Kidney (tissue), 14 donors: Measurements from ENCODE around the gene SVBP. TPM values are rescaled to one million over a fixed set of nuclear protein-coding genes. Genes with fewer than 3 reads are reported as not detected.

Experiments
- DNase-seq, 5 donors: peaks; one replicate each; pipeline ENCODE4 v3.0.0-alpha.2; 2013 to 2020
- FAIRE-seq: peaks from 2 replicates; lab custom pipeline; 2012; peaks lifted over from hg19 to GRCh38; lab: Jason Lieb, UNC
- H3K27ac ChIP-seq, 2 donors: one replicate each; pipeline ENCODE4 v1.7.0; 2013; ENCODE audit warnings: low read depth in 2 of 2, low read length in 2 of 2, inconsistent platforms in 1 of 2
- H3K27me3 ChIP-seq: one replicate; pipeline ENCODE4 v1.7.1; 2013; ENCODE audit warnings: low read length, inconsistent platforms; ENCODE audit not compliant: control insufficient read depth, insufficient read depth
- H3K36me3 ChIP-seq, 3 donors: one replicate each; pipeline versions ENCODE4 v1.7.0 to v1.7.1; 2013; ENCODE audit warnings: low read length in 3 of 3, control low read depth in 1 of 3, inconsistent platforms in 1 of 3; ENCODE audit not compliant: insufficient read depth in 3 of 3, control insufficient read depth in 2 of 3
- H3K4me1 ChIP-seq, 3 donors: one replicate each; pipeline versions ENCODE4 v1.7.0 to v1.7.1; 2013; ENCODE audit warnings: low read length in 3 of 3, inconsistent platforms in 1 of 3, low read depth in 1 of 3; ENCODE audit not compliant: control insufficient read depth in 2 of 3, insufficient read depth in 2 of 3
- H3K4me3 ChIP-seq, 3 donors: one replicate each; pipeline versions ENCODE4 v1.7.0 to v1.8.1; 2013; ENCODE audit warnings: low read length in 3 of 3, control low read depth in 1 of 3, inconsistent platforms in 1 of 3
- H3K9ac ChIP-seq, 3 donors: one replicate each; pipeline versions ENCODE4 v1.7.0 to v1.7.1; 2013; ENCODE audit warnings: low read length in 3 of 3, control low read depth in 1 of 3, inconsistent platforms in 1 of 3
- H3K9me3 ChIP-seq, 3 donors: one replicate each; pipeline versions ENCODE4 v1.7.0 to v1.7.1; 2013; ENCODE audit warnings: low read length in 3 of 3, control low read depth in 1 of 3, inconsistent platforms in 1 of 3; ENCODE audit not compliant: control insufficient read depth in 2 of 3, insufficient read depth in 1 of 3
- intact Hi-C: fragments of 100-400 bp; cut with DNase I; formaldehyde crosslinking; loops from one replicate; pipeline ENCODE4 v1.11.1; 2022
- polyA plus RNA-seq: library from polyadenylated mRNA; stranded (reverse); fragments of 350-450 nt; fragmentation: Illumina TruSeq; extraction: RNeasy Lipid Tissue Mini Kit (QIAGEN cat#74804); gene quantifications from one replicate; pipeline ENCODE4 v1.2.3, GENCODE V29; 2014; ENCODE audit warnings: low read depth, low replicate concordance; ENCODE audit not compliant: insufficient read depth
- total RNA-seq: library from RNA; stranded (reverse); fragmentation: NEBNext Ultra II Directional; extraction: Animal tissue kit (Norgen Biotek cat#: 25700); gene quantifications from one replicate; pipeline ENCODE4 v1.2.1, GENCODE V29; 2021
- TF ChIP-seq, protein P1 (sequence below): IDR thresholded peaks from 3 replicates; pipeline ENCODE4 v1.5.1; 2012; ENCODE audit warnings: mild to moderate bottlenecking, moderate library complexity, borderline replicate concordance; ENCODE audit not compliant: insufficient read depth; ENCODE audit errors: extremely low read depth
- donor health status: control.
- donor health status: control.
- donor health status: control.
- donor health status: control.
- donor health status: control.
- donor health status: DM: yes; HTN: yes; CAD: no.
- donor health status: Normal renal cell carcinoma (clear cell type).

SVBP gene
- total and polyA plus RNA-seq, 2 donors from 2014 or later, result 15.5 to 36.8 TPM

DNA sequence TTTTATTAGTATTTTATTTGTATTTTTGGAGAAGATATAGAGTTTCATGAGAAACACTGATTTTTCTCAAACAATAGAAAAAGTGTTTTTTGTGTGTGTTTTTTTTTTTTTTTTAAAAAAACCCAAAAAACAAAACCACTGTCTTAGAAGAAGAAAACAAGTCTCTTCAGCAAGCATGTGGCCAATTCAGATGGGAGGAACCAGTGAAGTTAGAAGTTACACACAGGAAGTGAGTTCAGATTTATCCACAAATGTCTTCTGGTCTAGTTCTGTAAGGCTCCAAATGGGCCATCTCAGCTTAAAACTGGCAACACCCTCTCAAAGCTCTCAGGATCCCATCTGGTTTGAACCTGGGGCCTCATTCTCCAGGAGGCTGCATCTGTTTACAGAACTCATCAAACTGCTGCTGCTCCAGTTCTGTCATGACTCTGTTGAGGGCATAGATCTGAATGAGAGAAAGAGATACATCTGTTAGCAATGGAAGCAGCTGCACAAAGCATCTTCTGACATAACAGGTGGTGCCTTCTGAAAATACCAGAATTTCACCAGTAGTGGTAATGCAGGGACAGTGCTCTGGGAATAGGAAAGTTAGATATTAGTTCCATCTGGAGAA lies 10.0 kb downstream of the SVBP start:
- Histone ChIP-seq H3K4me3 (no peak overlapping the region), H3K4me1 (no peaks in the 10 kb centered on the region), H3K9me3 (no peaks in the 10 kb centered on the region), H3K27ac (no peak overlapping the region), H3K27me3 (no peaks in the 10 kb centered on the region), H3K36me3 (peaks cover 0 to 2% (median 0%) of the 10 kb centered on the region in 3 donors), H3K9ac (no peak overlapping the region)
- TF ChIP-seq, protein P1, sequence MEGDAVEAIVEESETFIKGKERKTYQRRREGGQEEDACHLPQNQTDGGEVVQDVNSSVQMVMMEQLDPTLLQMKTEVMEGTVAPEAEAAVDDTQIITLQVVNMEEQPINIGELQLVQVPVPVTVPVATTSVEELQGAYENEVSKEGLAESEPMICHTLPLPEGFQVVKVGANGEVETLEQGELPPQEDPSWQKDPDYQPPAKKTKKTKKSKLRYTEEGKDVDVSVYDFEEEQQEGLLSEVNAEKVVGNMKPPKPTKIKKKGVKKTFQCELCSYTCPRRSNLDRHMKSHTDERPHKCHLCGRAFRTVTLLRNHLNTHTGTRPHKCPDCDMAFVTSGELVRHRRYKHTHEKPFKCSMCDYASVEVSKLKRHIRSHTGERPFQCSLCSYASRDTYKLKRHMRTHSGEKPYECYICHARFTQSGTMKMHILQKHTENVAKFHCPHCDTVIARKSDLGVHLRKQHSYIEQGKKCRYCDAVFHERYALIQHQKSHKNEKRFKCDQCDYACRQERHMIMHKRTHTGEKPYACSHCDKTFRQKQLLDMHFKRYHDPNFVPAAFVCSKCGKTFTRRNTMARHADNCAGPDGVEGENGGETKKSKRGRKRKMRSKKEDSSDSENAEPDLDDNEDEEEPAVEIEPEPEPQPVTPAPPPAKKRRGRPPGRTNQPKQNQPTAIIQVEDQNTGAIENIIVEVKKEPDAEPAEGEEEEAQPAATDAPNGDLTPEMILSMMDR, result no peak
- DNase-seq (no peak), FAIRE-seq (no peak)
- intact Hi-C loops, result no loop called here

DNA sequence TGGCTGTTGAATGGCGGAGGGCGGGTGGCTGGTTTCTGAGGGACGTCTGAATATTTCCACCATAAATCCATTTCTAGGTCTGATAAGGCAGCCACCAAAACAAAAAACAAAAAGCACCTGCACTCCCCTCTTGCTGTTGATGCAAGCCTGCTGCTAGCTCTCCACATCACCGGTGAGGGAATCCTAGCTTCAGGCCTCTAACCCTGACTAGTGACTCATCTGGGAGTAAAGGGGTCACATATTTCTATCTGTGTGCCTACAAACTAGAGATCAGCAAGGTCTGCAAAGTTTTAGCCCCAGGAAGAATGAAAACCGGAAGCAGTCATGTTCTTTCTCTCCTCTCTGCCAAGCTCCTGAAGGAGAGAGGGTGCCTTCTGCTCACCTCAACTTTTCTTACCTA lies 10.6 kb downstream of the SVBP start:
- Histone ChIP-seq H3K4me3 (no peak overlapping the region), H3K4me1 (no peaks in the 10 kb centered on the region), H3K27me3 (no peaks in the 10 kb centered on the region), H3K9ac (no peak overlapping the region), H3K36me3 (peaks cover 0 to 2% (median 0%) of the 10 kb centered on the region in 3 donors), H3K9me3 (no peaks in the 10 kb centered on the region), H3K27ac (no peak overlapping the region)
- TF ChIP-seq, protein P1, result no peak
- FAIRE-seq (no peak), DNase-seq (no peak)
- intact Hi-C loops, result no loop called here

DNA sequence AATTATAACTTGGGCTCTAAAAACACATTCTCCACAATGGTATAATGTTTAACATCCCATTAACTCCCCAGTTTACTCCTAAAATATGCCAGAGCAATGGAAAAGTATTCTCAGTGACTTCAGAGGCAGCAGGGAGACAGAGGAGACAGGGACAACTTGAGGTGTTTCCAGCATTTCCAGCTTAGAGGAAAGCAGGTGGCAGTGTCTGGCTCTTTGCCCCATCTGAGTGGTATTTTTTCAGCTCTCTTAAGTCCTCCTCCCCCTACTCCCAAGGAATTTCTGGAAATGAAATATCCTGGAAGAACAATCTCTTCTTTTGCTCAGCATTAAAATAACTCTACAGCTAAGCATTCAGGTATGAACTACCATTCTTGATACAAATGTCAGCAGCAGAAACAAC lies 11.0 kb downstream of the SVBP start:
- Histone ChIP-seq H3K27me3 (no peaks in the 10 kb centered on the region), H3K4me3 (no peak overlapping the region), H3K36me3 (peaks cover 0 to 2% (median 0%) of the 10 kb centered on the region in 3 donors), H3K4me1 (no peaks in the 10 kb centered on the region), H3K27ac (no peak overlapping the region), H3K9ac (no peak overlapping the region), H3K9me3 (no peaks in the 10 kb centered on the region)
- FAIRE-seq, result no peak
- intact Hi-C loops, result no loop called here
- TF ChIP-seq, protein P1, result no peak
- DNase-seq, result no peak
